ENCODE data around the gene USP25.

Gene USP25

DNA sequence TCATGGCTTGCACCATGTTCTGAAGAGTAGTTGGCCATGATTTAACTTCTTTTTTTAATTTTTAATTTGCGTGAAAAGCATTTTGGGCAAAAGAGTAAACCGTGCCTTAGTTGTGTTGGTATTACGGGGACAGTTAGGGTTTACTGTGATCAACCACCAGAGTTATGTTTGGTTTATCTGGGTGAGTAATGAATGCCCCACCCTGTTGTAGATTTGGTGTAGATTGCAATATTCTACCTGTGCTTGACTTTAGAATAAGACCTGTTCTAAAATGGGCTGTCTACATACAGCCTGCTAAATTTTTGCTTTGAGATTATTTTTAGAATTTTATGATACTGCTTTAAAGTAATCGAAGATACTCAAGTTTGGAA is 1.4 kb downstream of the USP25 start:
- ATAC-seq, result no peak
- TF ChIP-seq BACH2 (CRISPR knock-in tag; IDR thresholded peaks at IDR 0.05; ENCODE audit: borderline replicate concordance) (no peak), ZNF565 (CRISPR knock-in tag; conservative IDR thresholded peaks at IDR 0.05; ENCODE audit: low read depth) (no peak), TCF4 (CRISPR knock-in tag; IDR thresholded peaks at IDR 0.05; ENCODE audit: borderline replicate concordance) (no peak), ZFP30 (CRISPR knock-in tag; IDR thresholded peaks at IDR 0.05) (no peak)
- TF ChIP-seq, protein P1, sequence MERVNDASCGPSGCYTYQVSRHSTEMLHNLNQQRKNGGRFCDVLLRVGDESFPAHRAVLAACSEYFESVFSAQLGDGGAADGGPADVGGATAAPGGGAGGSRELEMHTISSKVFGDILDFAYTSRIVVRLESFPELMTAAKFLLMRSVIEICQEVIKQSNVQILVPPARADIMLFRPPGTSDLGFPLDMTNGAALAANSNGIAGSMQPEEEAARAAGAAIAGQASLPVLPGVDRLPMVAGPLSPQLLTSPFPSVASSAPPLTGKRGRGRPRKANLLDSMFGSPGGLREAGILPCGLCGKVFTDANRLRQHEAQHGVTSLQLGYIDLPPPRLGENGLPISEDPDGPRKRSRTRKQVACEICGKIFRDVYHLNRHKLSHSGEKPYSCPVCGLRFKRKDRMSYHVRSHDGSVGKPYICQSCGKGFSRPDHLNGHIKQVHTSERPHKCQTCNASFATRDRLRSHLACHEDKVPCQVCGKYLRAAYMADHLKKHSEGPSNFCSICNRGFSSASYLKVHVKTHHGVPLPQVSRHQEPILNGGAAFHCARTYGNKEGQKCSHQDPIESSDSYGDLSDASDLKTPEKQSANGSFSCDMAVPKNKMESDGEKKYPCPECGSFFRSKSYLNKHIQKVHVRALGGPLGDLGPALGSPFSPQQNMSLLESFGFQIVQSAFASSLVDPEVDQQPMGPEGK (CRISPR knock-in tag; IDR thresholded peaks at IDR 0.05; ENCODE audit: borderline replicate concordance), result no peak

DNA sequence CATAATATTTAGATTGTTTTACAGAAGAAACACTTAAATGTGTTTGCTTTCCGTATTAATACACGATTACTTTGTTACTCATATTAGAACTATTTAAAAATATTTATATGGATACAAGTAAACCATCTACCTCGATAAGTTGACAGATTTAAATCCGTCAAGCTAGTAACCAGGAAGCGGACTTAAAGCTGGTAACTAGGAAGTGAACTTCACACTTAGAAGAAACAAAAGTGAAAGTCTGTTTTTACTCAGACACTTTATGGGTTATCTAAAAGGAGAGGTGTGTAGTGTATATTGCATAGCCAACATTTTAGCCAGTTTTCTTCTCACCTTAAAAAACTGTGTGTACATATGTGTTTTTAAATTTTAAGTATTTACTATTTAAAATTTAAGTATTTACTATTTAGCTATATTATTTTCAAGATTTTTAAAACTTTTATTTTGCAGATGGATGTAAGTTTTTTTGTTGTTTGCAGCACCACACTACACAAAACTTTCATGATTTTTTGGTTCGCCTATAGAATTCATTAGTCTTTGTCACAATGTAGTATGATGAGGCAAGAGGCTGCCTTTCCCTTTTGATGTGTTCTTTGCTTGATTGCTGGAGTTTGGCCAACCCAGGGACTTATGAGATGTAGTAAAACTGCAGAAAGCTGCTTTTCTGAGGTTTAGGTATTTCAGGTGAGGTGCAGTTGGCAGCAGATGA is 2.7 kb downstream of the USP25 start:
- TF ChIP-seq ZC3H10 (CRISPR knock-in tag; IDR thresholded peaks at IDR 0.05) (no peak), ZFP30 (CRISPR knock-in tag; IDR thresholded peaks at IDR 0.05) (no peak), GLIS3 (CRISPR knock-in tag; IDR thresholded peaks at IDR 0.05) (no peak), ESRRG (CRISPR knock-in tag; IDR thresholded peaks at IDR 0.05) (no peak), ZNF565 (CRISPR knock-in tag; conservative IDR thresholded peaks at IDR 0.05; ENCODE audit: low read depth) (no peak), SNAI2 (CRISPR knock-in tag; IDR thresholded peaks at IDR 0.05) (no peak), BACH2 (CRISPR knock-in tag; IDR thresholded peaks at IDR 0.05; ENCODE audit: borderline replicate concordance) (no peak), ZNF70 (CRISPR knock-in tag; IDR thresholded peaks at IDR 0.05) (no peak), TCF4 (CRISPR knock-in tag; IDR thresholded peaks at IDR 0.05; ENCODE audit: borderline replicate concordance) (no peak), ISL1 (CRISPR knock-in tag; IDR thresholded peaks at IDR 0.05) (no peak), OSR1 (CRISPR knock-in tag; IDR thresholded peaks at IDR 0.05) (no peak), ARNTL (CRISPR knock-in tag; IDR thresholded peaks at IDR 0.05; ENCODE audit: borderline replicate concordance, low read depth) (no peak)
- TF ChIP-seq, protein P1 (CRISPR knock-in tag; IDR thresholded peaks at IDR 0.05; ENCODE audit: borderline replicate concordance), result no peak
- TF ChIP-seq, protein P2, sequence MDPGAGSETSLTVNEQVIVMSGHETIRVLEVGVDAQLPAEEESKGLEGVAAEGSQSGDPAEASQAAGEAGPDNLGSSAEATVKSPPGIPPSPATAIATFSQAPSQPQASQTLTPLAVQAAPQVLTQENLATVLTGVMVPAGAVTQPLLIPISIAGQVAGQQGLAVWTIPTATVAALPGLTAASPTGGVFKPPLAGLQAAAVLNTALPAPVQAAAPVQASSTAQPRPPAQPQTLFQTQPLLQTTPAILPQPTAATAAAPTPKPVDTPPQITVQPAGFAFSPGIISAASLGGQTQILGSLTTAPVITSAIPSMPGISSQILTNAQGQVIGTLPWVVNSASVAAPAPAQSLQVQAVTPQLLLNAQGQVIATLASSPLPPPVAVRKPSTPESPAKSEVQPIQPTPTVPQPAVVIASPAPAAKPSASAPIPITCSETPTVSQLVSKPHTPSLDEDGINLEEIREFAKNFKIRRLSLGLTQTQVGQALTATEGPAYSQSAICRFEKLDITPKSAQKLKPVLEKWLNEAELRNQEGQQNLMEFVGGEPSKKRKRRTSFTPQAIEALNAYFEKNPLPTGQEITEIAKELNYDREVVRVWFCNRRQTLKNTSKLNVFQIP (CRISPR knock-in tag; IDR thresholded peaks at IDR 0.05; ENCODE audit: borderline replicate concordance, low read depth), result no peak
- TF ChIP-seq, protein P3, sequence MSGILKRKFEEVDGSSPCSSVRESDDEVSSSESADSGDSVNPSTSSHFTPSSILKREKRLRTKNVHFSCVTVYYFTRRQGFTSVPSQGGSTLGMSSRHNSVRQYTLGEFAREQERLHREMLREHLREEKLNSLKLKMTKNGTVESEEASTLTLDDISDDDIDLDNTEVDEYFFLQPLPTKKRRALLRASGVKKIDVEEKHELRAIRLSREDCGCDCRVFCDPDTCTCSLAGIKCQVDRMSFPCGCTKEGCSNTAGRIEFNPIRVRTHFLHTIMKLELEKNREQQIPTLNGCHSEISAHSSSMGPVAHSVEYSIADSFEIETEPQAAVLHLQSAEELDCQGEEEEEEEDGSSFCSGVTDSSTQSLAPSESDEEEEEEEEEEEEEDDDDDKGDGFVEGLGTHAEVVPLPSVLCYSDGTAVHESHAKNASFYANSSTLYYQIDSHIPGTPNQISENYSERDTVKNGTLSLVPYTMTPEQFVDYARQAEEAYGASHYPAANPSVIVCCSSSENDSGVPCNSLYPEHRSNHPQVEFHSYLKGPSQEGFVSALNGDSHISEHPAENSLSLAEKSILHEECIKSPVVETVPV (CRISPR knock-in tag; IDR thresholded peaks at IDR 0.05), result no peak
- TF ChIP-seq, protein P4, sequence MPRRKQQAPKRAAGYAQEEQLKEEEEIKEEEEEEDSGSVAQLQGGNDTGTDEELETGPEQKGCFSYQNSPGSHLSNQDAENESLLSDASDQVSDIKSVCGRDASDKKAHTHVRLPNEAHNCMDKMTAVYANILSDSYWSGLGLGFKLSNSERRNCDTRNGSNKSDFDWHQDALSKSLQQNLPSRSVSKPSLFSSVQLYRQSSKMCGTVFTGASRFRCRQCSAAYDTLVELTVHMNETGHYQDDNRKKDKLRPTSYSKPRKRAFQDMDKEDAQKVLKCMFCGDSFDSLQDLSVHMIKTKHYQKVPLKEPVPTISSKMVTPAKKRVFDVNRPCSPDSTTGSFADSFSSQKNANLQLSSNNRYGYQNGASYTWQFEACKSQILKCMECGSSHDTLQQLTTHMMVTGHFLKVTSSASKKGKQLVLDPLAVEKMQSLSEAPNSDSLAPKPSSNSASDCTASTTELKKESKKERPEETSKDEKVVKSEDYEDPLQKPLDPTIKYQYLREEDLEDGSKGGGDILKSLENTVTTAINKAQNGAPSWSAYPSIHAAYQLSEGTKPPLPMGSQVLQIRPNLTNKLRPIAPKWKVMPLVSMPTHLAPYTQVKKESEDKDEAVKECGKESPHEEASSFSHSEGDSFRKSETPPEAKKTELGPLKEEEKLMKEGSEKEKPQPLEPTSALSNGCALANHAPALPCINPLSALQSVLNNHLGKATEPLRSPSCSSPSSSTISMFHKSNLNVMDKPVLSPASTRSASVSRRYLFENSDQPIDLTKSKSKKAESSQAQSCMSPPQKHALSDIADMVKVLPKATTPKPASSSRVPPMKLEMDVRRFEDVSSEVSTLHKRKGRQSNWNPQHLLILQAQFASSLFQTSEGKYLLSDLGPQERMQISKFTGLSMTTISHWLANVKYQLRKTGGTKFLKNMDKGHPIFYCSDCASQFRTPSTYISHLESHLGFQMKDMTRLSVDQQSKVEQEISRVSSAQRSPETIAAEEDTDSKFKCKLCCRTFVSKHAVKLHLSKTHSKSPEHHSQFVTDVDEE (CRISPR knock-in tag; IDR thresholded peaks at IDR 0.05), result no peak
- ATAC-seq, result no peak

DNA sequence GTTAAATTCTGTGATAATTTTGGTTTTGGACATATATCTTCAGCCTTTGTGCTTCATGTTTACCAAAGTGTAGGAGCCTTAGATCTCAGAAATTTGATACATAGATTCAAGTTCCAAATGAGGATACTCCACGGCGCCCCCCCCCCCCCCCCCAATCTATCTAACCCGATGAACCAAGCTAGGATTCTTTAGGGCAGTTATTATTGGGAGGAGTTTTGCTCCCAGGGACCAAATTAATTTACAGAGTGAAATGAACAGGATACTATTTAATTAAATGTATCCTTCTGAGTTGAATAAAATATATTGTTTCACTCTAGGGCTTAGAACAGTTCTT is 3.2 kb downstream of the USP25 start:
- TF ChIP-seq ZNF8 (CRISPR knock-in tag; IDR thresholded peaks at IDR 0.05), result no peak
- no peak for TF ChIP-seq ARNTL (CRISPR knock-in tag; IDR thresholded peaks at IDR 0.05; ENCODE audit: borderline replicate concordance, low read depth)
- TF ChIP-seq, protein P3 (CRISPR knock-in tag; IDR thresholded peaks at IDR 0.05), result no peak
- no peak for TF ChIP-seq ZNF70 (CRISPR knock-in tag; IDR thresholded peaks at IDR 0.05)
- TF ChIP-seq GLIS3 (CRISPR knock-in tag; IDR thresholded peaks at IDR 0.05), result no peak
- TF ChIP-seq ZC3H10 (CRISPR knock-in tag; IDR thresholded peaks at IDR 0.05), result no peak
- no peak for ATAC-seq
